Keratinocyte (primary cell): ENCODE data around the gene TMEM52. TPM values are rescaled to one million over a fixed set of nuclear protein-coding genes. Genes with fewer than 3 reads are reported as not detected.

Source experiments
- DNase-seq: peaks from one replicate; pipeline ENCODE4 v3.0.0-alpha.2; 2011; ENCODE audit warnings: low read depth, missing footprints, low spot score
- FAIRE-seq: peaks from 2 replicates; lab custom pipeline; 2011; peaks lifted over from hg19 to GRCh38; lab: Jason Lieb, UNC
- H2AFZ ChIP-seq: 2 replicates; pipeline ENCODE4 v1.6.0; 2012; ENCODE audit warnings: low read length, control low read depth, inconsistent platforms; ENCODE audit not compliant: control insufficient read depth
- H3K27ac ChIP-seq: 2 replicates; pipeline ENCODE4 v1.5.1; 2011; ENCODE audit warnings: low read length; ENCODE audit not compliant: control insufficient read depth, insufficient read depth
- H3K27me3 ChIP-seq: 3 replicates; pipeline ENCODE4 v1.6.0; 2011; ENCODE audit warnings: low read length; ENCODE audit not compliant: control insufficient read depth, insufficient read depth; ENCODE audit errors: extremely low read depth
- H3K36me3 ChIP-seq, 2 experiments: 2 replicates in 1 of 2; 3 replicates in 1 of 2; pipeline ENCODE4 v1.5.1; 2011; ENCODE audit warnings: low read length in 2 of 2, mild to moderate bottlenecking in 1 of 2; ENCODE audit not compliant: control insufficient read depth in 2 of 2, insufficient read depth in 2 of 2; ENCODE audit errors: extremely low read depth in 1 of 2
- H3K4me1 ChIP-seq: 3 replicates; pipeline ENCODE4 v1.5.1; 2011; ENCODE audit warnings: low read length; ENCODE audit not compliant: control insufficient read depth, insufficient read depth; ENCODE audit errors: extremely low read depth
- H3K4me2 ChIP-seq: 3 replicates; pipeline ENCODE4 v1.6.0; 2011; ENCODE audit warnings: low read depth, low read length; ENCODE audit not compliant: control insufficient read depth, insufficient read depth; ENCODE audit errors: extremely low read depth
- H3K4me3 ChIP-seq, 3 experiments: fragments of 200-600 bp in 1 of 3; sonication (generic) in 1 of 3; 2 replicates in 2 of 3; 3 replicates in 1 of 3; pipeline ENCODE4 v1.5.1; 2011 to 2016; ENCODE audit warnings: low read length in 3 of 3, mild to moderate bottlenecking in 3 of 3, control low read depth in 2 of 3, inconsistent platforms in 1 of 3, low read depth in 1 of 3, mixed read lengths in 1 of 3, mixed run types in 1 of 3, moderate library complexity in 1 of 3; ENCODE audit not compliant: control insufficient read depth in 2 of 3, insufficient read depth in 2 of 3; ENCODE audit errors: extremely low read depth in 1 of 3
- H3K79me2 ChIP-seq: 2 replicates; pipeline ENCODE4 v1.6.0; 2012; ENCODE audit warnings: low read length; ENCODE audit not compliant: control insufficient read depth, insufficient read depth
- H3K9ac ChIP-seq: 3 replicates; pipeline ENCODE4 v1.6.0; 2011; ENCODE audit warnings: low read length; ENCODE audit not compliant: control insufficient read depth, insufficient read depth; ENCODE audit errors: extremely low read depth
- H3K9me1 ChIP-seq: 3 replicates; pipeline ENCODE4 v1.6.0; 2011; ENCODE audit warnings: low read length; ENCODE audit not compliant: control insufficient read depth, insufficient read depth; ENCODE audit errors: extremely low read depth
- H3K9me3 ChIP-seq: 2 replicates; pipeline ENCODE4 v1.5.1; 2012; ENCODE audit warnings: low read depth, low read length; ENCODE audit not compliant: control insufficient read depth
- H4K20me1 ChIP-seq: 3 replicates; pipeline ENCODE4 v1.6.0; 2011; ENCODE audit warnings: low read length; ENCODE audit not compliant: control insufficient read depth, insufficient read depth; ENCODE audit errors: extremely low read depth
- EZH2 ChIP-seq: IDR thresholded peaks from one replicate; pipeline ENCODE4 v1.6.1; 2012; ENCODE audit warnings: inconsistent platforms, mild to moderate bottlenecking, low read length, moderate library complexity
- dilution Hi-C: fragments of 300-500 bp; cut with MboI; formaldehyde crosslinking; loops from one replicate; pipeline ENCODE4 v1.7.0; 2020; ENCODE audit warnings: low sequenced_read_pairs; ENCODE audit not compliant: extremely low pct_ligation_motif_present
- polyA plus RNA-seq, 5 experiments: library from polyadenylated mRNA; depleted of rRNA in 3 of 5; stranded (reverse) in 3 of 5; stranded (forward) in 1 of 5; unstranded in 1 of 5; fragments of >200 nt; gene quantifications; 1 replicate in 1 of 5; 2 replicates in 3 of 5; 3 replicates in 1 of 5; pipeline versions ENCODE4 v1.2.1 to v1.2.3, GENCODE V29; 2011 to 2012; ENCODE audit warnings: missing spikeins in 2 of 5, low read depth in 1 of 5, low replicate concordance in 1 of 5
- TF ChIP-seq, protein P1 (sequence below), 3 experiments: IDR thresholded peaks in 1 of 3; conservative IDR thresholded peaks in 1 of 3; optimal IDR thresholded peaks in 1 of 3; 2 replicates in 2 of 3; 3 replicates in 1 of 3; pipeline versions ENCODE3 to v1.5.1; 2011; ENCODE audit warnings: low read length in 3 of 3, mild to moderate bottlenecking in 3 of 3, moderate library complexity in 2 of 3, control low read depth in 1 of 3, inconsistent platforms in 1 of 3; ENCODE audit not compliant: insufficient read depth in 2 of 3; ENCODE audit errors: extremely low read depth in 1 of 3

TMEM52 gene
- polyA plus RNA-seq, 1 donor (not counting 4 experiments of a cell fraction or from before 2014, with no cell fraction given): 0.10 TPM

DNA sequence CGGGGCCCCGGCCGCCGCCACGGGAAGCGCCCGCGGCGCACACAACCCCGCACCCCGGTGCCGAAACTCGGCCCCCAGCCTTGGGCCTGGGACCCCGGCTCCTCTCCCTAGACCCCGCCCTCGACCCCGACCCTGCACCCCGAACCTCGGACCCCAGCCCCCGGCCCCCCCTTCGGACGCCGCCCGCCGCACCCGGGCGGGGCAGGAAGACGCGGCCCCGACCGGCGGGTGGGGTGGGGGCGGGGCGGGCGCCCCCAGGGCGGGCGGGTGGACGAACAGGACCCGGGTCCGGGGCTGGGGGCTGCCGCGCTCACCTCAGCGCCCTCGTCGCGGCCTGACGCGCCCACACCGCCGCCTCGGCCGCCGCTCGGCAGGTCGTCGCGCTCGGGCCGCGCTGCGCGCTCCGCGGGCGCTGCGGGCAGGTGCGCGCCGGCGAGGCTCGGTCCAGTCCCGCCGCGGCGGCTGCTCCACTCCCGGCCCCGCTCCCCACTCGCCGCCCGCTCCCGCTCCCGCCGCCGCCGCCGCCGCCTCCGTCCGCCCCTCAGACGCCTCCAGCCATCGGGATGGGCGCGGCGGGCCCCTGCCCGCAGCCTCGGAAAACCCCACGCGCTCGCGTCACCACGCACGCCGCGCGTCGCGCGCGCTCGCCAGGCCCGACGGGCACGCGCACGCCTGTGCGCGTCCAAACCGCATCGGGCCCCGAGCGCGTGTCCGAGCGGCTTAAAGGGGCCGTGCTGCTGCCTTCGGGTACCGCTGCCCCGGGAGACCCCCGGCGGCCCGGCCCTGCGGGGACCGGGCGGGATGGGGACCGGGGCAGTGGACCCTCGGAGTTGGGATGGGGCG lies 28.4 kb downstream of the TMEM52 start, which contains the start of gene GNB1:
Gene GNB1 (minus strand): TSS at position 582 of the 843 bp plus-strand sequence. CDS start 65,634 bp downstream, outside the sequence.
- TF ChIP-seq, protein P1, sequence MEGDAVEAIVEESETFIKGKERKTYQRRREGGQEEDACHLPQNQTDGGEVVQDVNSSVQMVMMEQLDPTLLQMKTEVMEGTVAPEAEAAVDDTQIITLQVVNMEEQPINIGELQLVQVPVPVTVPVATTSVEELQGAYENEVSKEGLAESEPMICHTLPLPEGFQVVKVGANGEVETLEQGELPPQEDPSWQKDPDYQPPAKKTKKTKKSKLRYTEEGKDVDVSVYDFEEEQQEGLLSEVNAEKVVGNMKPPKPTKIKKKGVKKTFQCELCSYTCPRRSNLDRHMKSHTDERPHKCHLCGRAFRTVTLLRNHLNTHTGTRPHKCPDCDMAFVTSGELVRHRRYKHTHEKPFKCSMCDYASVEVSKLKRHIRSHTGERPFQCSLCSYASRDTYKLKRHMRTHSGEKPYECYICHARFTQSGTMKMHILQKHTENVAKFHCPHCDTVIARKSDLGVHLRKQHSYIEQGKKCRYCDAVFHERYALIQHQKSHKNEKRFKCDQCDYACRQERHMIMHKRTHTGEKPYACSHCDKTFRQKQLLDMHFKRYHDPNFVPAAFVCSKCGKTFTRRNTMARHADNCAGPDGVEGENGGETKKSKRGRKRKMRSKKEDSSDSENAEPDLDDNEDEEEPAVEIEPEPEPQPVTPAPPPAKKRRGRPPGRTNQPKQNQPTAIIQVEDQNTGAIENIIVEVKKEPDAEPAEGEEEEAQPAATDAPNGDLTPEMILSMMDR (optimal IDR thresholded peaks at IDR 0.05 in 1 of 3, IDR thresholded peaks at IDR 0.05 in 1 of 3, conservative IDR thresholded peaks at IDR 0.05 in 1 of 3; ENCODE audit: extremely low read depth in 1 of 3, insufficient read depth in 2 of 3, low read length in 3 of 3): no peak
- no peak for TF ChIP-seq EZH2
- Histone ChIP-seq H3K27me3 (peaks cover 5% of the 10 kb centered on the region), H3K36me3 (no peaks in the 10 kb centered on the region), H3K27ac (peak within 1 kb of the TSS; percentile 72), H2AFZ (peak within 1 kb of the TSS; percentile 80), H4K20me1 (peaks cover 33% of the 10 kb centered on the region), H3K9me1 (peaks cover 7% of the 10 kb centered on the region), H3K79me2 (peaks cover 50% of the 10 kb centered on the region), H3K4me2 (peak within 1 kb of the TSS; percentile 83), H3K9me3 (no peaks in the 10 kb centered on the region), H3K9ac (peak within 1 kb of the TSS; percentile 84), H3K4me1 (peaks cover 36% of the 10 kb centered on the region), H3K4me3 (peak within 1 kb of the TSS; percentile 71 to 91 (median 89))
- dilution Hi-C loops: no loop called here
- no peak for FAIRE-seq
- DNase-seq: no peak

DNA sequence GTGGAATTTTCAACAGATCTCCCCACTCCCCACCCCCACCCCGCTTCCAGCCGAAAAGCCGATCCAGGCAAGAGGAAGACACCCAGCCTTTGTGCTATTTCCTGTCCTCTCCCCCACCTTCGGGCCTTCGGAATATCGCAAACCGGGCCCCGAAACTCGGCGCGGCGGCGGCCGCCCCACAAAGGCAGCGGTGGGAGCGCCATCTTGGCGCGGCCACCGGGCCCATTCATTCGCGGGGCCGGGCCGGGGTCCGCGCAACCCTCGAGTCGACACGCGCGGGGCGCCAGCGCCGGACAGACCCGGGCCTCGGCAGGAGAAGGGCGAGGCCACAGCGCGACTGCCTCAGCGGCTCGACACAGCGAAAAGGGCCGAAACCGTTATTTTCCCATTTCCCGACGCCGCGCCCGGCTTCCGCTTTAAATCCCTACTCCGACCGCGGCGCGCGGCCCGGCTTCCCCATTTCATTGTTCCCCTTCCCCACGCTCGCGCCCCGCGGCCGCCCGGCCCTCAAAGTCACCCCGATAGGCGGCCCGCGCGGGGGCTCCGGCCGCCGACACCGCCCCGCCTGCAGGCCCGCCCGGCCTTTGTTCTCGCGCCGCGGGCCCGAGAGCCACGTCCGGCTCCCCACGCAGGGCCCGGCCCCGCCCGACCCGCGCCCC lies 29.1 kb downstream of the TMEM52 start:
- peak overlapping the region; percentile 84 for H3K9ac ChIP-seq
- H3K36me3 ChIP-seq: no peaks in the 10 kb centered on the region
- H3K4me3 ChIP-seq: peak overlapping the region; percentile 71 to 91 (median 89)
- H3K4me1 ChIP-seq: peaks cover 36% of the 10 kb centered on the region
- peaks cover 57% of the 10 kb centered on the region for H3K79me2 ChIP-seq
- no peaks in the 10 kb centered on the region for H3K9me3 ChIP-seq
- H3K27me3 ChIP-seq: peaks cover 5% of the 10 kb centered on the region
- peaks cover 7% of the 10 kb centered on the region for H3K9me1 ChIP-seq
- dilution Hi-C loops: no loop called here
- no peak overlapping the region for H2AFZ ChIP-seq
- FAIRE-seq: no peak
- H3K27ac ChIP-seq: peak overlapping the region; percentile 72
- peak overlapping the region; percentile 93 for H3K4me2 ChIP-seq
- TF ChIP-seq EZH2: no peak
- TF ChIP-seq, protein P1 (optimal IDR thresholded peaks at IDR 0.05 in 1 of 3, IDR thresholded peaks at IDR 0.05 in 1 of 3, conservative IDR thresholded peaks at IDR 0.05 in 1 of 3; ENCODE audit: extremely low read depth in 1 of 3, insufficient read depth in 2 of 3, low read length in 3 of 3): no peak
- peaks cover 38% of the 10 kb centered on the region for H4K20me1 ChIP-seq
- DNase-seq: no peak
